ENCODE results near the gene ITGA6. TPM values are rescaled to one million over a fixed set of nuclear protein-coding genes. Genes with fewer than 3 reads are reported as not detected.

ITGA6 gene
- polyA plus RNA-seq, 2 of the 4 experiments (the other 2 are of a cell fraction) = 25.7 to 27.7 TPM

- DNase-seq (ENCODE audit: low read depth in 1 of 2, low spot score in 1 of 2) (no peak), ATAC-seq (no peak), FAIRE-seq (no peak)
- H3K27ac ChIP-seq = no peak overlapping the region
- CTCF ChIA-PET = no interaction called here
- H3K9me3 ChIP-seq = no peaks in the 10 kb centered on the region
- 56% methylated on average over 5 of the region's 5 CpGs for WGBS (ENCODE audit: missing lambda C conversion rate)
- TF ChIP-seq BCL3 (IDR thresholded peaks at IDR 0.05) (no peak), ZNF302 (CRISPR knock-in tag; IDR thresholded peaks at IDR 0.05) (no peak), FOSB (CRISPR knock-in tag; IDR thresholded peaks at IDR 0.05) (no peak), POLR2AphosphoS2 (conservative IDR thresholded peaks at IDR 0.05; ENCODE audit: low read length) (no peak), PHF8 (IDR thresholded peaks at IDR 0.05; ENCODE audit: borderline replicate concordance, low read depth) (no peak), ESRRA (IDR thresholded peaks at IDR 0.05; ENCODE audit: borderline replicate concordance, low read length) (no peak), ELK1 (IDR thresholded peaks at IDR 0.05; ENCODE audit: low read depth, low read length) (no peak), TP53 (CRISPR knock-in tag; IDR thresholded peaks at IDR 0.05) (no peak), RFX5 (IDR thresholded peaks at IDR 0.05) (no peak), CEBPB (IDR thresholded peaks at IDR 0.05) (no peak), SREBF2 (IDR thresholded peaks at IDR 0.05) (no peak), SMC3 (IDR thresholded peaks at IDR 0.05) (no peak), RCOR1 (IDR thresholded peaks at IDR 0.05; ENCODE audit: low read depth, low read length) (no peak), HES2 (IDR thresholded peaks at IDR 0.05) (no peak), HOXB5 (CRISPR knock-in tag; IDR thresholded peaks at IDR 0.05) (no peak)
- TF ChIP-seq, protein P1, sequence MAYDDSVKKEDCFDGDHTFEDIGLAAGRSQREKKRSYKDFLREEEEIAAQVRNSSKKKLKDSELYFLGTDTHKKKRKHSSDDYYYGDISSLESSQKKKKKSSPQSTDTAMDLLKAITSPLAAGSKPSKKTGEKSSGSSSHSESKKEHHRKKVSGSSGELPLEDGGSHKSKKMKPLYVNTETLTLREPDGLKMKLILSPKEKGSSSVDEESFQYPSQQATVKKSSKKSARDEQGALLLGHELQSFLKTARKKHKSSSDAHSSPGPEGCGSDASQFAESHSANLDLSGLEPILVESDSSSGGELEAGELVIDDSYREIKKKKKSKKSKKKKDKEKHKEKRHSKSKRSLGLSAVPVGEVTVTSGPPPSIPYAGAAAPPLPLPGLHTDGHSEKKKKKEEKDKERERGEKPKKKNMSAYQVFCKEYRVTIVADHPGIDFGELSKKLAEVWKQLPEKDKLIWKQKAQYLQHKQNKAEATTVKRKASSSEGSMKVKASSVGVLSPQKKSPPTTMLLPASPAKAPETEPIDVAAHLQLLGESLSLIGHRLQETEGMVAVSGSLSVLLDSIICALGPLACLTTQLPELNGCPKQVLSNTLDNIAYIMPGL (CRISPR knock-in tag; IDR thresholded peaks at IDR 0.05; ENCODE audit: borderline replicate concordance) = no peak
- TF ChIP-seq, protein P2, sequence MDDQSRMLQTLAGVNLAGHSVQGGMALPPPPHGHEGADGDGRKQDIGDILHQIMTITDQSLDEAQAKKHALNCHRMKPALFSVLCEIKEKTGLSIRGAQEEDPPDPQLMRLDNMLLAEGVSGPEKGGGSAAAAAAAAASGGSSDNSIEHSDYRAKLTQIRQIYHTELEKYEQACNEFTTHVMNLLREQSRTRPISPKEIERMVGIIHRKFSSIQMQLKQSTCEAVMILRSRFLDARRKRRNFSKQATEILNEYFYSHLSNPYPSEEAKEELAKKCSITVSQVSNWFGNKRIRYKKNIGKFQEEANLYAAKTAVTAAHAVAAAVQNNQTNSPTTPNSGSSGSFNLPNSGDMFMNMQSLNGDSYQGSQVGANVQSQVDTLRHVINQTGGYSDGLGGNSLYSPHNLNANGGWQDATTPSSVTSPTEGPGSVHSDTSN (IDR thresholded peaks at IDR 0.05) = no peak
- TF ChIP-seq, protein P3, sequence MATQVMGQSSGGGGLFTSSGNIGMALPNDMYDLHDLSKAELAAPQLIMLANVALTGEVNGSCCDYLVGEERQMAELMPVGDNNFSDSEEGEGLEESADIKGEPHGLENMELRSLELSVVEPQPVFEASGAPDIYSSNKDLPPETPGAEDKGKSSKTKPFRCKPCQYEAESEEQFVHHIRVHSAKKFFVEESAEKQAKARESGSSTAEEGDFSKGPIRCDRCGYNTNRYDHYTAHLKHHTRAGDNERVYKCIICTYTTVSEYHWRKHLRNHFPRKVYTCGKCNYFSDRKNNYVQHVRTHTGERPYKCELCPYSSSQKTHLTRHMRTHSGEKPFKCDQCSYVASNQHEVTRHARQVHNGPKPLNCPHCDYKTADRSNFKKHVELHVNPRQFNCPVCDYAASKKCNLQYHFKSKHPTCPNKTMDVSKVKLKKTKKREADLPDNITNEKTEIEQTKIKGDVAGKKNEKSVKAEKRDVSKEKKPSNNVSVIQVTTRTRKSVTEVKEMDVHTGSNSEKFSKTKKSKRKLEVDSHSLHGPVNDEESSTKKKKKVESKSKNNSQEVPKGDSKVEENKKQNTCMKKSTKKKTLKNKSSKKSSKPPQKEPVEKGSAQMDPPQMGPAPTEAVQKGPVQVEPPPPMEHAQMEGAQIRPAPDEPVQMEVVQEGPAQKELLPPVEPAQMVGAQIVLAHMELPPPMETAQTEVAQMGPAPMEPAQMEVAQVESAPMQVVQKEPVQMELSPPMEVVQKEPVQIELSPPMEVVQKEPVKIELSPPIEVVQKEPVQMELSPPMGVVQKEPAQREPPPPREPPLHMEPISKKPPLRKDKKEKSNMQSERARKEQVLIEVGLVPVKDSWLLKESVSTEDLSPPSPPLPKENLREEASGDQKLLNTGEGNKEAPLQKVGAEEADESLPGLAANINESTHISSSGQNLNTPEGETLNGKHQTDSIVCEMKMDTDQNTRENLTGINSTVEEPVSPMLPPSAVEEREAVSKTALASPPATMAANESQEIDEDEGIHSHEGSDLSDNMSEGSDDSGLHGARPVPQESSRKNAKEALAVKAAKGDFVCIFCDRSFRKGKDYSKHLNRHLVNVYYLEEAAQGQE (IDR thresholded peaks at IDR 0.05) = no peak
- TF ChIP-seq, protein P4, sequence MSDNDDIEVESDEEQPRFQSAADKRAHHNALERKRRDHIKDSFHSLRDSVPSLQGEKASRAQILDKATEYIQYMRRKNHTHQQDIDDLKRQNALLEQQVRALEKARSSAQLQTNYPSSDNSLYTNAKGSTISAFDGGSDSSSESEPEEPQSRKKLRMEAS (IDR thresholded peaks at IDR 0.05) = no peak
- H3K4me1 ChIP-seq = no peaks in the 10 kb centered on the region
- no peak overlapping the region for H3K4me3 ChIP-seq
- H3K4me2 ChIP-seq = no peak overlapping the region
- POLR2A ChIA-PET = no interaction called here
Observed at GRCh38 chr2:172399765-172400164, 27.6 kb upstream of the ITGA6 start.

Data from A549 (cell line).